Cardiac fibroblast (primary cell): ENCODE results near the gene TMEM201.

Experiments
- DNase-seq, 2 donors: peaks; one replicate each; pipeline versions ENCODE4 v3.0.0 to v3.0.0-alpha.2; 2010; ENCODE audit warnings: low read depth in 2 of 2
- H3K4me3 ChIP-seq, 2 donors: replicated peaks in 1 of 2; 1 replicate in 1 of 2; 2 replicates in 1 of 2; pipeline ENCODE4 v1.5.1; 2011; ENCODE audit warnings: low read depth in 2 of 2, low read length in 2 of 2, mild to moderate bottlenecking in 2 of 2, moderate library complexity in 1 of 2
- CTCF ChIP-seq: IDR thresholded peaks from one replicate; pipeline ENCODE4 v1.5.1; 2011; ENCODE audit warnings: low read depth, mild to moderate bottlenecking, low read length, inconsistent platforms

TMEM201 gene

GRCh38 chr1:9631613-9632012 is 42.9 kb downstream of the TMEM201 start:
- no peak for TF ChIP-seq CTCF
- DNase-seq, result no peak
- H3K4me3 ChIP-seq, result no peak overlapping the region

- H3K4me3 ChIP-seq, result no peak overlapping the region
- no peak for TF ChIP-seq CTCF
- no peak for DNase-seq
Observed at GRCh38 chr1:9633493-9633892, 44.8 kb downstream of the TMEM201 start.

DNA sequence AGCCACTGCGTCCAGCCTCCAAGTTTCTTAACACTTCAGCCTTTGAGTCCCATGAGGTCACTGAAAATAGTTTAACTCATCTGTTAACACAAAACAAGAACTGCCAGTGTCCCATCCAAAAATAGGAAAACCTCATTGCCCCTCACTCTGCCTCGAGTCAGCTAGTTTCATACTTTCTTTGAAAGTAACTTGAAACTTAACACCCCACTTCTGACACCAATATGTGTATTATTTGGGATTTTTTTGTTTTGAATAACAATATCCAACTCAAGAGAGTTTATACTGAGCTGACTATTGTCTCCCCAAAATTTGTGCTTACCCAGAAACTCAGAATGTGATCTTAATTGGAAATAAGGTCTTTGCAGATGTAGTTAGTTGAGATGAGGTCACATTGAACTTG is 45.9 kb downstream of the TMEM201 start:
- H3K4me3 ChIP-seq, result no peak overlapping the region
- DNase-seq, result no peak
- TF ChIP-seq CTCF, result no peak

DNA sequence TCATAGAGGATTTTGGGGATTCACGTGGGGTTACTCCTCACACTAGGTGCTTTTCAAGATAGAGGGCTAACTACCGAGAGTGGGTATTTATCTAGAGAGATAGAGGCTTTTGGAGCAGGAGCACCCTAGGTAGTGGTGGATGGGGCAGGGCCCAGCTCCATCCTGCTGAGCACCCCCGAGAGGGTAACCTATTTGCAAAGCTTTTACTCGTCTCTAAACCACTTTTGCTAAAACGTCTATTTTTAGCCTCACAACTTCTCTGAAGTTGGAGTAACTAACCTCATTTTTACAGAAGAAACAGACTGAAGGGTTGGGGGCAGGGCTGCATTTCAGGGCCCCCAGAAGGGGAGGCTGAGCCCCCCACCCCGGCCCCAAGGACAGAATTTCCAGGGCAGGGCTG is 50.5 kb downstream of the TMEM201 start:
- DNase-seq, result no peak
- no peak for TF ChIP-seq CTCF
- H3K4me3 ChIP-seq, result no peak overlapping the region

GRCh38 chr1:9643351-9644256 is 54.9 kb downstream of the TMEM201 start:
- no peak overlapping the region for H3K4me3 ChIP-seq
- DNase-seq, result no peak

GRCh38 chr1:9646037-9646436 is 57.3 kb downstream of the TMEM201 start:
- no peak for DNase-seq
- no peak for TF ChIP-seq CTCF
- H3K4me3 ChIP-seq, result no peak overlapping the region

More at GRCh38 chr1:9643351-9644256, 54.9 kb downstream of the TMEM201 start:
- TF ChIP-seq CTCF, result no peak
